GM23248 (cell line): ENCODE measurements around the gene BTBD19. TPM values are rescaled to one million over a fixed set of nuclear protein-coding genes. Genes with fewer than 3 reads are reported as not detected.

Experiments used
- DNase-seq: peaks from one replicate; pipeline ENCODE4 v3.0.0-alpha.2; 2015
- H2AFZ ChIP-seq: fragments of 200-600 bp; sonication (generic); 2 replicates; pipeline ENCODE4 v1.6.1; 2016; ENCODE audit warnings: antibody characterized with exemption
- H3F3A ChIP-seq: fragments of 200-600 bp; sonication (generic); 2 replicates; pipeline ENCODE4 v1.6.1; 2016; ENCODE audit warnings: mild to moderate bottlenecking, antibody characterized with exemption, mixed run types; ENCODE audit not compliant: insufficient read depth
- H3K27ac ChIP-seq: fragments of 200-600 bp; sonication (generic); 2 replicates; pipeline ENCODE4 v1.5.1; 2016; ENCODE audit warnings: mild to moderate bottlenecking
- H3K27me3 ChIP-seq: fragments of 200-600 bp; sonication (generic); replicated peaks from 2 replicates; pipeline ENCODE4 v1.6.1; 2016; ENCODE audit warnings: mild to moderate bottlenecking; ENCODE audit not compliant: insufficient read depth
- H3K36me3 ChIP-seq: fragments of 200-600 bp; sonication (generic); 2 replicates; pipeline ENCODE4 v1.6.1; 2016; ENCODE audit warnings: low read depth, mild to moderate bottlenecking
- H3K4me1 ChIP-seq: fragments of 200-600 bp; sonication (generic); 2 replicates; pipeline ENCODE4 v1.6.1; 2016; ENCODE audit warnings: mild to moderate bottlenecking; ENCODE audit not compliant: insufficient read depth
- H3K4me2 ChIP-seq: fragments of 200-600 bp; sonication (generic); one replicate; pipeline ENCODE4 v1.6.1; 2016; ENCODE audit warnings: mild to moderate bottlenecking; ENCODE audit not compliant: unreplicated experiment
- H3K4me3 ChIP-seq: fragments of 200-600 bp; sonication (generic); 2 replicates; pipeline ENCODE4 v1.5.1; 2016; ENCODE audit warnings: mild to moderate bottlenecking
- H3K79me2 ChIP-seq: fragments of 200-600 bp; sonication (generic); 2 replicates; pipeline ENCODE4 v1.6.1; 2016; ENCODE audit warnings: mild to moderate bottlenecking; ENCODE audit not compliant: insufficient read depth
- H3K9ac ChIP-seq: fragments of 200-600 bp; sonication (generic); 2 replicates; pipeline ENCODE4 v1.6.1; 2016; ENCODE audit warnings: mild to moderate bottlenecking
- H3K9me2 ChIP-seq: fragments of 200-600 bp; sonication (generic); 2 replicates; pipeline ENCODE4 v1.6.1; 2016; ENCODE audit warnings: mixed run types, mild to moderate bottlenecking, moderate library complexity; ENCODE audit not compliant: insufficient read depth
- H3K9me3 ChIP-seq: fragments of 200-600 bp; sonication (generic); one replicate; pipeline ENCODE4 v1.6.1; 2017; ENCODE audit warnings: low read depth
- H4K20me1 ChIP-seq: fragments of 200-600 bp; sonication (generic); 2 replicates; pipeline ENCODE4 v1.6.0; 2016; ENCODE audit not compliant: insufficient read depth
- EZH2 ChIP-seq: fragments of 200-600 bp; sonication (generic); IDR thresholded peaks from 2 replicates; pipeline ENCODE4 v1.6.1; 2018; ENCODE audit warnings: antibody characterized with exemption, mild to moderate bottlenecking; ENCODE audit not compliant: insufficient read depth, poor library complexity, severe bottlenecking
- EZH2phosphoT487 ChIP-seq: fragments of 200-600 bp; sonication (generic); IDR thresholded peaks from 2 replicates; pipeline ENCODE4 v1.6.1; 2018; ENCODE audit warnings: antibody characterized with exemption, moderate library complexity, mild to moderate bottlenecking, low read depth; ENCODE audit not compliant: insufficient read depth
- WGBS, 2 experiments: methylation state at CpG; one replicate each; pipeline ENCODE4 v1.1.6; 2015 to 2017; ENCODE audit warnings: low lambda C conversion rate in 2 of 2, low coverage in 1 of 2; ENCODE audit errors: missing lambda C conversion rate in 2 of 2; 5-methylcytosine and 5-hydroxymethylcytosine counted together
- in situ Hi-C: fragments of 300-500 bp; cut with MboI; formaldehyde crosslinking; loops from 2 replicates; pipeline ENCODE4 v1.15.0; 2020
- polyA plus RNA-seq: library from polyadenylated mRNA; unstranded; fragments of >200 nt; fragmentation: Nextera tagmentation; extraction: Ambion mirVana; gene quantifications from 2 replicates; pipeline ENCODE4 v1.2.1, GENCODE V29; 2016
- total RNA-seq: library from RNA; depleted of rRNA; stranded (reverse); fragments of >200 nt; shearing (Covaris generic); gene quantifications from 2 replicates; pipeline ENCODE4 v1.2.3, GENCODE V29; 2014

BTBD19 gene
- total and polyA plus RNA-seq, 2 experiments from 2014 or later, result 8.0 to 12.1 TPM

DNA sequence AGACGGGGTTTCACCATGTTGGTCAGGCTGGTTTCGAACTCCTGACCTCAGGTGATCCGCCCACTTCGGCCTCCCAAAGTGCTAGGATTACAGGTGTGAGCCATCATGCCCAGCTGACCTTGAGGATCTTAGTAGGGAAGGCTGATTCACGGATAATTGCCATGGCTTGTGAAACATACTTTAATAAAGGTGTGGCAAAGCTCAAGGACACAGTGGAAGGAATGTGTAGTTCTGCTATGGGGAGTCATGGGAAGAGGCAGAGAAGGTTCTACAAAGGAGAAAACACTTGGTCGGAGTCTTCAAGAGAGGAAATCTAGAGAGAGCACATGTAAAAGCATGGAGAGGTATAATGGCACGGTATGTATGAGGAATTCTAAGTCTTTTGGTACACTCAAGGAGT, 47.4 kb downstream of the BTBD19 start:
- H3K4me2 ChIP-seq, result no peak overlapping the region
- H4K20me1 ChIP-seq, result no peaks in the 10 kb centered on the region
- no peaks in the 10 kb centered on the region for H3K9me2 ChIP-seq
- in situ Hi-C loops, result no loop called here
- no peaks in the 10 kb centered on the region for H3K79me2 ChIP-seq
- H3K27me3 ChIP-seq, result no peaks in the 10 kb centered on the region
- 84 to 85% methylated on average over 7 of the region's 7 CpGs for WGBS, 2 experiments
- H3K36me3 ChIP-seq, result no peaks in the 10 kb centered on the region; the same call in 1 of the 2 replicates
- no peaks in the 10 kb centered on the region for H3K4me1 ChIP-seq
- no peak overlapping the region for H3K9ac ChIP-seq
- no peak overlapping the region for H2AFZ ChIP-seq
- no peak overlapping the region for H3K4me3 ChIP-seq
- TF ChIP-seq EZH2phosphoT487, result no peak
- no peak for TF ChIP-seq EZH2
- H3K9me3 ChIP-seq, result no peaks in the 10 kb centered on the region
- H3F3A ChIP-seq, result no peaks in the 10 kb centered on the region
- DNase-seq, result no peak
- H3K27ac ChIP-seq, result no peak overlapping the region

DNA sequence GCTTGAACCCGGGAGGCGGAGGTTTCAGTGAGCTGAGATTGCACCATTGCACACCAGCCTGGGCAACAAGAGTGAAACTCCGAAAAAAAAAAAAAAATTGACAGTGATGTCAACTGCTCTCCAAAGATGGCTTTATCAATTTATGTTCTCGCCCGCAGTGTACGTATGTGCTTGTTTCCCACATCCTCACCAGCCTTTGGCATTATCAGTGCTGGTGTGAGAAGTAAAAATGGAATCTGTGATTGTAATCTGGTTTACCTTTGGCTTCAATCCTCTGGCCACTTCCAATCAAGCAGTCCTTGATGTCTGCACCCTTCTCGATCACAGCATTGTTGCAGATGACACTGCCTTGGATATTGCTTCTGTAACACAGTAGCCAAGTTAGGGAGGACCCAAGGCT, 49.1 kb downstream of the BTBD19 start:
- H3K9ac ChIP-seq, result no peak overlapping the region
- H3K36me3 ChIP-seq, result no peaks in the 10 kb centered on the region; the same call in 1 of the 2 replicates
- H3K9me3 ChIP-seq, result no peaks in the 10 kb centered on the region
- 98 to 99% methylated on average over 7 of the region's 7 CpGs for WGBS, 2 experiments
- no peaks in the 10 kb centered on the region for H3K9me2 ChIP-seq
- TF ChIP-seq EZH2phosphoT487 (no peak), EZH2 (no peak)
- no peaks in the 10 kb centered on the region for H3K79me2 ChIP-seq
- H3K4me2 ChIP-seq, result no peak overlapping the region
- in situ Hi-C loops, result no loop called here
- no peak overlapping the region for H2AFZ ChIP-seq
- no peaks in the 10 kb centered on the region for H3K4me1 ChIP-seq
- no peaks in the 10 kb centered on the region for H3F3A ChIP-seq
- H3K27ac ChIP-seq, result no peak overlapping the region
- no peaks in the 10 kb centered on the region for H3K27me3 ChIP-seq
- DNase-seq, result no peak
- no peaks in the 10 kb centered on the region for H4K20me1 ChIP-seq
- no peak overlapping the region for H3K4me3 ChIP-seq

GRCh38 chr1:44860331-44860730, 52.0 kb downstream of the BTBD19 start:
- WGBS, 2 experiments, result 93 to 100% methylated on average over 1 of the region's 1 CpG

DNA sequence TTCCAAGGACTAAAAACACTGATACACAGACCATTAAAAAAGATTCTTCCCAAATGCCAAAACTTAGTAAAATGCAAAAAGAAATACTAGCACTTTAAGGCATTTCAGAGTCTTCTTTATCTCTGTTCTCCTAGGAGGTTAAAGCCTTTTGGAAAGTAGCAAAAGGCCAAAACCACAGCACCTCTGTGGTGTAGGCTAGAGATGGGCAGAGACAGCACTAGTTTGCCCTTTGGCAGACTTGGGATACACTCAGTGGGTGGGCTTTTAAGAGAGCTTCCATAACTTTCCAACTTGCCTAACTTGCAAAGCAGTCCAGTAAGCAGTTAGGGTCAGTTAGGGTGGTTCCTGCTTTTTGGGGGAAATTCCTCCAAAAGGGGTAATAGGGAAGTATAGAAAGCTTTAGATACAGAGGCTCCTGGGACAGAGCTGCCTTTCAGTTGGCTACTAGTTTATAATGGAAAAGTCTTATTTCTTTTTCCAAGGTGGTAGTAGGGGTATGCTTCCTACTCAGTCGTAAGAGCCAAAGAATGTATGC, 52.6 kb downstream of the BTBD19 start:
- H2AFZ ChIP-seq, result no peak overlapping the region
- no peaks in the 10 kb centered on the region for H3K27me3 ChIP-seq
- no peak overlapping the region for H3K27ac ChIP-seq
- no peaks in the 10 kb centered on the region for H3K36me3 ChIP-seq
- H3K9me2 ChIP-seq, result no peaks in the 10 kb centered on the region
- no peak overlapping the region for H3K4me3 ChIP-seq
- H3K9me3 ChIP-seq, result no peaks in the 10 kb centered on the region
- no peaks in the 10 kb centered on the region for H3K79me2 ChIP-seq
- WGBS, 2 experiments, result 92 to 100% methylated on average over 1 of the region's 1 CpG
- peaks cover 7% of the 10 kb centered on the region; the same call in 1 of the 2 replicates for H3K4me1 ChIP-seq
- in situ Hi-C loops, result no loop called here
- TF ChIP-seq EZH2phosphoT487, result no peak
- no peak for TF ChIP-seq EZH2
- H3K4me2 ChIP-seq, result no peak overlapping the region
- H4K20me1 ChIP-seq, result no peaks in the 10 kb centered on the region
- H3F3A ChIP-seq, result no peaks in the 10 kb centered on the region
- DNase-seq, result no peak
- H3K9ac ChIP-seq, result no peak overlapping the region

More at GRCh38 chr1:44860331-44860730, 52.0 kb downstream of the BTBD19 start:
- no peaks in the 10 kb centered on the region for H3K9me2 ChIP-seq
- no peak overlapping the region for H3K4me3 ChIP-seq
- in situ Hi-C loops, result no loop called here
- H3K4me1 ChIP-seq, result peaks cover 7% of the 10 kb centered on the region; the same call in 1 of the 2 replicates
- no peak overlapping the region for H3K27ac ChIP-seq
- H4K20me1 ChIP-seq, result no peaks in the 10 kb centered on the region
- no peak for DNase-seq
- H2AFZ ChIP-seq, result no peak overlapping the region
- H3K4me2 ChIP-seq, result no peak overlapping the region
- H3K9ac ChIP-seq, result no peak overlapping the region
- H3K9me3 ChIP-seq, result no peaks in the 10 kb centered on the region
- no peaks in the 10 kb centered on the region for H3F3A ChIP-seq
- no peaks in the 10 kb centered on the region for H3K79me2 ChIP-seq
- no peak for TF ChIP-seq EZH2phosphoT487
- TF ChIP-seq EZH2, result no peak
- no peaks in the 10 kb centered on the region for H3K36me3 ChIP-seq
- H3K27me3 ChIP-seq, result no peaks in the 10 kb centered on the region
